ENCODE results near the gene JDP2.
"Not testable (repeated sequence)": the region's sequence is repeated elsewhere in the genome, so short reads cannot be mapped to it uniquely, and the experiment has no call there.

Gene JDP2

GRCh38 chr14:75471059-75471458, 43.2 kb downstream of the JDP2 start:
- no peak for TF ChIP-seq CTCF (IDR thresholded peaks at IDR 0.05; ENCODE audit: extremely low read depth, insufficient read depth, missing control alignments)
- in situ Hi-C loops (cut with MboI; ENCODE audit: low pct_unique_long_range_greater_than_20kb, low sequenced_read_pairs, unreplicated experiment): no loop called here
- no peak for DNase-seq (ENCODE audit: low spot score)

GRCh38 chr14:75474127-75474526, 46.3 kb downstream of the JDP2 start:
- in situ Hi-C loops (cut with MboI; ENCODE audit: low pct_unique_long_range_greater_than_20kb, low sequenced_read_pairs, unreplicated experiment); DNase-seq (ENCODE audit: low spot score): not testable (repeated sequence)

- no peak for TF ChIP-seq CTCF (IDR thresholded peaks at IDR 0.05; ENCODE audit: extremely low read depth, insufficient read depth, missing control alignments)
- in situ Hi-C loops (cut with MboI; ENCODE audit: low pct_unique_long_range_greater_than_20kb, low sequenced_read_pairs, unreplicated experiment): loop anchor here (25.0 kb wide), 1 partner anchor 339 kb away; the partner anchor contains the start of gene NEK9
- no peak for DNase-seq (ENCODE audit: low spot score)
These were observed 48.6 kb downstream of the JDP2 start for GRCh38 chr14:75476274-75476995.

GRCh38 chr14:75477881-75478280, 50.1 kb downstream of the JDP2 start:
- in situ Hi-C loops (cut with MboI; ENCODE audit: low pct_unique_long_range_greater_than_20kb, low sequenced_read_pairs, unreplicated experiment): loop anchor here (25.0 kb wide), 1 partner anchor 341 kb away; the partner anchor contains the start of gene NEK9
- TF ChIP-seq CTCF (IDR thresholded peaks at IDR 0.05; ENCODE audit: extremely low read depth, insufficient read depth, missing control alignments): no peak
- DNase-seq (ENCODE audit: low spot score): no peak

- in situ Hi-C loops (cut with MboI; ENCODE audit: low pct_unique_long_range_greater_than_20kb, low sequenced_read_pairs, unreplicated experiment): loop anchor here (10.0 to 25.0 kb wide), 2 partner anchors 175 to 343 kb away; partner anchors contain the start of gene NEK9
- DNase-seq (ENCODE audit: low spot score): peak; percentile 59
- no peak for TF ChIP-seq CTCF (IDR thresholded peaks at IDR 0.05; ENCODE audit: extremely low read depth, insufficient read depth, missing control alignments)
These were observed 52.2 kb downstream of the JDP2 start for GRCh38 chr14:75479770-75480600.

- in situ Hi-C loops (cut with MboI; ENCODE audit: low pct_unique_long_range_greater_than_20kb, low sequenced_read_pairs, unreplicated experiment): loop anchor here (10.0 to 25.0 kb wide), 2 partner anchors 178 to 345 kb away; partner anchors contain the start of gene NEK9
- TF ChIP-seq CTCF (IDR thresholded peaks at IDR 0.05; ENCODE audit: extremely low read depth, insufficient read depth, missing control alignments): no peak
- no peak for DNase-seq (ENCODE audit: low spot score)
These were observed 54.5 kb downstream of the JDP2 start for GRCh38 chr14:75482366-75482765.

Measured in GM13977 (cell line).